NOMO-1 treated with dmso at 0.1 percent for 144 hours (cell line): ENCODE results near the gene OSBP.
A peak's percentile ranks its signal among the peaks of the same experiment; 100 is the strongest.
"Not testable (repeated sequence)": the region's sequence is repeated elsewhere in the genome, so short reads cannot be mapped to it uniquely, and the experiment has no call there.

Experiments used
- DNase-seq: peaks from one replicate; lab custom pipeline; 2025; ENCODE audit not compliant: unreplicated experiment; lab: John Stamatoyannopoulos, UW

Gene OSBP

DNA sequence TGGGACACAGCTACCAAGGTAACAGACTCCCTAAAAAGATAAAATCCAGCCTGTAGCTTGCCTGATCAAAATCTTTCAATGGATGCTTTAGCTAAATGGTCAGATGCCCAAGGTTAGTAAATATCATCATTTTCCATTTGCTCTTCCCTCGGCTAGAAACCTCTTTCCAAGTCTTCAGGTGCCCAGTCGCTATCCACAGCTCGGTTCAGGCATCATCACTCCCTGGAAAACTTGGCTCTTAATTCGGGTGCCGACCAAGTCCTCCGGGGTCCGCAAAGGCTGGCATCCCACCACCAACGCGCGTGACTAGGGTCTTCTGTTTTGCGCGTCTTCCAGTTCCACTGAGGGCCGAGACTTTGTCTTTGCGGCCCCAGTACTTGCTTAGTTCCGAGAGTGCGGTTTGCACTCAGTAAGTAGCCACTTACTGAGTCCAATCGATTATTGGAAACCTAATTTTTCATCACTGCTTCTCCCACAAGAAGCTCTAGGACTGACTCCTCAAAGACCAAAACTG, 59.9 kb downstream of the OSBP start:
- no peak for DNase-seq

DNA sequence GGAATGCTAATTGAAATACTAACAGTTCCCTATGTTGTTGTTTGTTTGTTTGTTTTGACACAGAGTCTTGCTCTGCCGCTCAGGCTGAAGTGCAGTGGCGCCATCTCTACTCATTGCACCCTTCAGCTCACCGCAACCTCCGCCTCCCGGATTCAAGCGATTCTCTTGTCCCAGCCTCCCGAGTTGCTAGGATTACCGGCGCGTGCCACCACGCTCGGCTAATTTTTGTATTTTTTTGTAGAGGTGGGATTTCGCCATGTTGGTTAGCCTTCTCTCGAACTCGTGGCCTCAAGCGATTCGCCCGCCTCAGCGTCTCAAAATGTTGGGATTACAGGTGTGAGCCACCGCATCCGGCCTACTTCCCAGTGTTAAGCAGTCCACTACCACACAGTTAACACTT, 62.3 kb downstream of the OSBP start:
- no peak for DNase-seq

- no peak for DNase-seq
These were observed 62.7 kb downstream of the OSBP start for GRCh38 chr11:59552844-59553243.

DNA sequence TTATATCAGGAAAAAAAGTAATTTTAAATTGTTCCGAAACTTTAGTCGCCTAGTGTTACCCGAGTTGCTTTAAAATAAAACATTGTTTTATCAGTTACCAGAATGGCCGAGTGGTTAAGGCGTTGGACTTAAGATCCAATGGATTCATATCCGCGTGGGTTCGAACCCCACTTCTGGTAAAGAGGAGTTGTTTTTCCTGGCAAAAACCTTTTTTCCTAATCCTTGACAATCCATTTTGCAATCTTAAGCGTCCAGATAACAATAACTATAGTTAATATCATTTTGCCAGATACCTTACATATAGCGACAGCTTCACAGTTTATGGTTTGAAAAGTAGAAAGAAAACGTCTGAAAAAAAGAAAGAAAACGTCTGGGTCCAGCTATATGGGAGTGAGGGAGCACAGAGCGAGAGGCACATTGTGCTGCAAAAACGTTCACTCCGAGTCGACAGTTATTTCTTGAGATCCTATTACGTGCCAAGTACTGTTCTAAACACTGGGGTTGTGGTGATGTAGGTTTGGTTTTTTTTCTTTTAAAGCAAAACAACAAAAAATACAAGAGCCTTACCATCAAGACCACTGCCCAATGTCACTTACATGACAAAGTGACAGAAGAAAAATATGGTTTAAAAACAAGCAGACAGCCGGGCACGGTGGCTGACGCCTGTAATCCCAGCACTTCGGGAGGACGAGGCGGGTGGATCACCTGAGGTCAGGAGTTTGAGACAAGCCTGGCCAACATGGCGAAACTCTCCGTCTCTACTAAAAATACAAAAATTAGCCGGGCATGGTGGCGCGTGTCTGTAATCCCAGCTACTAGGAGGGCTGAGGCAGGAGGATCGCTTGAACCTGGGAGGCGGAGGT, 63.7 kb downstream of the OSBP start:
- no peak for DNase-seq

DNA sequence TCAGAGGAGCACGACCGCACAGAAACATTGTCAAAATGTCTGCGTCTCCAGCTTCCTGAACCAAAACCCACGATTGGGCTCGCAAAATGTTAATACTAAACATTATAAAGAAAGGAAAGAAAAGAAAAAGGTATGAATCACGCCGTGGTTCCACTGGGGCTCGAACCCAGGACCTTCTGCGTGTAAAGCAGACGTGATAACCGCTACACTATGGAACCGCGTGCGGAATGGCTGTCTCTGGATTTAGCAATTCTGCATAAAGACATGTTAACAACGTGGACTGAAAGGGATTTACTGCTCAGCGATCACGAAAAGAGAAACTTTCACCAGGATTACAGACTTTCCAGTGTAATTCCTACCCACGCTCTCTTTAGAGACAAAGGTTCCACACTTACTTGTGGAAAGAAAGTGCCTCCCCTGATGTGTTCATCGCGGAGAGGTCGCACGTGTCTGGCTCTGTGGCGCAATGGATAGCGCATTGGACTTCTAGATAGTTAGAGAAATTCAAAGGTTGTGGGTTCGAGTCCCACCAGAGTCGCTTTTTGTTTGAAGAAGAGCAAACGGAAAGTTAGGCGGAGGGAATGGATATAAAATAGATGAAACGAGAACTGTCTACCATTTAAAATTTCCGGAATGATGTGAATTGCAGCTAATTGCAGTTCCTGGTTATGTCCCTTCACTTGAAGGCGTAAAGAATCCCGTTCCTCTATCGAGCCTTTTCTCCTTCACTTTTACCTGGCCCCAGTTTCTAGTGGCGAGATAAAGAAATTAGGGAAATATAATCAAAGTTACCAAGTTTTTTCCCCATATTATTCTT, 64.5 kb downstream of the OSBP start:
- peak; percentile 66 for DNase-seq

DNA sequence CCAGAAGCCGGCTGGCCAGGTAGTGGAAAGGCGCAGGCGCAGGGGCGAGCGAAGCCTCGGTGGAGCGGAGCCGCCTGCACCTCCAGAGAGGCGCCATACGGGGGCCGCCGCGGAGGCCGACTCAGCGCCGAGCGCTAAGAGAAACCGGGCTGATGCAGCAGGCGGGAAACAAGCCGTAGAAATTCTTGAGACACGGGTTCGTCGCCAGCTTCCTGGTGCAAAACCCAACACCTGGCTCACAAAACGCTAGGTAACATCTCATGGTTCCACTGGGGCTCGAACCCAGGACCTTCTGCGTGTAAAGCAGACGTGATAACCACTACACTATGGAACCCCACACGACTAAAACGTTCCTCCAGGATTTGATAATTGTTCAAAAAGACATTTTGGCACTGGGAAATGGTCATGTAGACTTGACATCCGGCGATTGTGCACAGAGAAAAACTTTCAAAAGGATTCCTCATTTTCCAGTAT, 65.2 kb downstream of the OSBP start:
- DNase-seq = peak; percentile 71

DNA sequence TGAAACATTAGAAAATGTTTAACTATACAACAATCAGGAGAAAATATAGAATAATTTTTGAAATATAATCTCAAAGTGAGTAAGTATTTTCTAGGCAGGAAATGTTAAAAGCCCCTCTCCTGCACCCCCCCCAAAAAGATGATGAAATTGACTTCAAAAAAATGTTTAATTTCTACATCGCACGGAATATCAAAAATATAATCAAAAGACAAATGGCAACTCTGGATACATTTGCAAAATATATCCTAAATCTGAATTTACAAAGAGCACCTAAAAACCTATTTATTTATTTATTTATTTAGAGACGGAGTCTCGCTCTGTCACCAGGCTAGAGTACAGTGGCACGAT, 67.3 kb downstream of the OSBP start:
- no peak for DNase-seq

- not testable (repeated sequence) for DNase-seq
These were observed 67.8 kb downstream of the OSBP start for GRCh38 chr11:59547605-59548308.

- no peak for DNase-seq
These were observed 70.2 kb downstream of the OSBP start for GRCh38 chr11:59545179-59546020.

- no peak for DNase-seq
These were observed 70.8 kb downstream of the OSBP start for GRCh38 chr11:59544869-59545178.

DNA sequence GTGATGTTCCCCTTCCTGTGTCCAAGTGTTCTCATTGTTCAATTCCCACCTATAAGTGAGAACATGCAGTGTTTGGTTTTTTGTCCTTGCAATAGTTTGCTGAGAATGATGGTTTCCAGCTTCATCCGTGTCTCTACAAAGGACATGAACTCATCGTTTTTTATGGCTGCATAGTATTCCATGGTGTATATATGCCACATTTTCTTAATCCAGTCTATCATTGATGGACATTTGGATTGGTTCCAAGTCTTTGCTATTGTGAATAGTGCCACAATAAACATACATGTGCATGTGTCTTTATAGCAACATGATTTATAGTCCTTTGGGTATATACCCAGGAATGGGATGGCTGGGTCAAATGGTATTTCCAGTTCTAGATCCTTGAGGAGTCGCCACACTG, 71.9 kb downstream of the OSBP start:
- not testable (repeated sequence) for DNase-seq

- DNase-seq = no peak
These were observed 73.3 kb downstream of the OSBP start for GRCh38 chr11:59542142-59542810.

- DNase-seq = no peak
These were observed 80.9 kb downstream of the OSBP start for GRCh38 chr11:59534676-59535075.

DNA sequence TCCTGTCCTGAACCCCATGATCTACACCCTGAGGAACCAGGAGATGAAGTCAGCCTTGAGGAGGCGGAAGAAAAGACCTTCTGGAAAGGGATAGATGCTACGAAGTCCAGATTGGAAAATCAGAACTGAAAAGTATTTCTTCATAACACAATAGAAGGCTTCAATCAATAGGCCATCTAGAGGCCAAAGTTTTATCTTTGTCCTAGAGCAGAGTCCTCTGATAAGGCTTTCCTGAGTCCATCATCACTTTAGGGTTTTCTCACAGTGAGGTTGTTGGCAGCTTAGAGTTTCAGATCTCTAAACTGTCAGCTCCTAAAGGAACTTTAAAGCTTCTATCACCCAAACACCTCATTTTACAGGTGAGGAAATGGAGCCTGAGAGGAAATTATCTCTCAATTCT, 83.0 kb downstream of the OSBP start:
- no peak for DNase-seq

DNA sequence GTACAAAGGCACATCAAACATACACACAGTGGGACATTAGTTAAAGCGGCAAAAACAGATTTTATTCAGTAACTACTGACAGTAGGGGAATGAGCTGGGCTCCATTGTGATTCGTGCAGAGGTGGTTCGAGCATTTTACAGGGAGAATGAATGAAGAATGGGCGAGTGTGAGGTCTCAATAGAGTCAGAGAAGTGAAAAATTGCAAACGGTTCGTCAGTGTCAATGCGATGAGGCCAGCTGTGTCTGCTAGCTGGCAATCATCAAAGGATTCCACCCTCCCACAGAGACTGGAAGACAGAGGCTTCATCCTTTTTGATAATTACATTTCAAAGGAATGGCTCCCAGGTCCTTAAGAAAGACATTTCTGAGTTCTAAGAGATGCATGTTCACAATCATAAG, 86.9 kb downstream of the OSBP start:
- no peak for DNase-seq
